CD4-positive, alpha-beta T cell treated with Interleukin-4 for 4 hours (primary cell): ENCODE results near the gene RAI1.

Experiments used
- DNase-seq: peaks from one replicate; pipeline ENCODE4 v3.0.0-alpha.2; 2020

RAI1 gene

GRCh38 chr17:17699491-17699890 is 18.2 kb downstream of the RAI1 start:
- DNase-seq = no peak

GRCh38 chr17:17700251-17700969 is 19.2 kb downstream of the RAI1 start:
- no peak for DNase-seq

GRCh38 chr17:17701112-17701511 is 19.9 kb downstream of the RAI1 start:
- DNase-seq = no peak

GRCh38 chr17:17701658-17702057 is 20.4 kb downstream of the RAI1 start:
- DNase-seq = no peak

GRCh38 chr17:17702449-17703139 is 21.3 kb downstream of the RAI1 start:
- no peak for DNase-seq

GRCh38 chr17:17703140-17703919 is 22.1 kb downstream of the RAI1 start:
- DNase-seq = no peak

GRCh38 chr17:17704931-17705330 is 23.7 kb downstream of the RAI1 start:
- no peak for DNase-seq

- DNase-seq = no peak
These were observed 25.1 kb downstream of the RAI1 start for GRCh38 chr17:17706140-17707060.

GRCh38 chr17:17708295-17708694 is 27.0 kb downstream of the RAI1 start:
- no peak for DNase-seq

GRCh38 chr17:17708816-17709215 is 27.6 kb downstream of the RAI1 start:
- no peak for DNase-seq

- no peak for DNase-seq
These were observed 28.6 kb downstream of the RAI1 start for GRCh38 chr17:17709815-17710321.

GRCh38 chr17:17710355-17710727 is 29.1 kb downstream of the RAI1 start:
- no peak for DNase-seq

- DNase-seq = no peak
These were observed 29.7 kb downstream of the RAI1 start for GRCh38 chr17:17710728-17711541.

GRCh38 chr17:17711641-17712162 is 30.4 kb downstream of the RAI1 start:
- DNase-seq = no peak

- peak; percentile 13 for DNase-seq
These were observed 31.1 kb downstream of the RAI1 start for GRCh38 chr17:17712268-17712924.

- no peak for DNase-seq
These were observed 32.6 kb downstream of the RAI1 start for GRCh38 chr17:17713839-17714238.

GRCh38 chr17:17714261-17714866 is 33.1 kb downstream of the RAI1 start:
- DNase-seq = no peak

GRCh38 chr17:17714879-17715278 is 33.6 kb downstream of the RAI1 start:
- DNase-seq = no peak

- no peak for DNase-seq
These were observed 35.7 kb downstream of the RAI1 start for GRCh38 chr17:17716837-17717523.

- no peak for DNase-seq
These were observed 37.0 kb downstream of the RAI1 start for GRCh38 chr17:17718251-17718650.
